ENCODE results near the gene SLIT3.

DNA sequence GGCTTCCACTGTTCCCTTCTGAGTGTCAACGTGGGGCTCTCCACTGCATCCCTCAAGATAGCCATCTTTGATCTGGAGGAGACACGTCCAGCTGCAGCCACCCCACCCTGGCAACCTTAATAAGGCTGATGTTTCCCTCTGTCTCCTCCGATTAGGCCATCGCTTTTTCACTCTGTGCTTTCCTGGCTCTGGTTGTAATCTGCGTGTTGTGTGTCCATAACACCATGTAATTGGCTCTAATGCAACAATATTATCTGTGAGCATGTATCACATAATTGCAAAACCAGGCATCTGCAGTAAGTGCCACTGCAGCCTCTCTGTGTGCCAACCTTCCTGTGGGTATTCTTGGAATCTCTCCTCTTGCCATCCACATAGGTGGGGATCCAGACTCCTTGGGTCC lies 471.9 kb downstream of the SLIT3 start:
- TF ChIP-seq POLR2AphosphoS5 (IDR thresholded peaks at IDR 0.05; ENCODE audit: borderline replicate concordance, low read depth, low read length), result no peak
- no peak for TF ChIP-seq EZH2 (IDR thresholded peaks at IDR 0.05)

Data from SK-N-MC (cell line).